GM18508 (cell line): Measurements from ENCODE around the gene LY86.
"Not testable (repeated sequence)": the region's sequence is repeated elsewhere in the genome, so short reads cannot be mapped to it uniquely, and the experiment has no call there.

Experiments
- ATAC-seq: cut with Tn5 transposase; IDR thresholded peaks from one replicate; pipeline ENCODE4 v1.9.1; 2021; ENCODE audit warnings: moderate number of reproducible peaks; ENCODE audit not compliant: insufficient read depth, unreplicated experiment

LY86 gene

DNA sequence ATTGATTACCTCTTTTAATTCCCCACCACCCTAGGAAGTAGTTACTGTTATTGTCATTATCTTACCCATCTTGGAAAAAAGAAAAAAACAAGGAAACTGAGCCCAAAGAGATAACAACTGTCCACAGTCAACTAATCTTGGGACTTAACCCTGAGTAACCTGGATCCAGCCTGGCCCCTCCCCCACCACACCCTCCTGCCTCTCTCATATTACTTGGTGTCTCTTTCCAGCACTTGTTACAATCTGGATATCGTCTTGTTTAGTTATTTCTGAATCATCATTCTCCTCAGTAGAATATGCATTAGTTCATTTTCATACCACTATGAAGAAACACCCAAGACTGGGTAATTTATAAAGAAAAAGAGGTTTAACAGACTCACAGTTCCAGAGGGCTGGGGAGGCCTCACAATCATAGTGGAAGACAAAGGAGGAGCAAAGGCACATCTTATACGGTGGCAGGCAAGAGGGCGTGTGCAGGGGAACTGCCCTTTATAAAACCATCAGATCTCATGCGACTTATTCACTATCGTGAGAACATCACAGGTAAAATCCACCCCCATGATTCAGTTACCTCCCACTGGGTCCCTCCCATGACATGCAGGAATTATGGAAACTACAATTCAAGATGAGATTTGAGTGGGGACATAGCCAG lies 60.3 kb downstream of the LY86 start:
- no peak for ATAC-seq

DNA sequence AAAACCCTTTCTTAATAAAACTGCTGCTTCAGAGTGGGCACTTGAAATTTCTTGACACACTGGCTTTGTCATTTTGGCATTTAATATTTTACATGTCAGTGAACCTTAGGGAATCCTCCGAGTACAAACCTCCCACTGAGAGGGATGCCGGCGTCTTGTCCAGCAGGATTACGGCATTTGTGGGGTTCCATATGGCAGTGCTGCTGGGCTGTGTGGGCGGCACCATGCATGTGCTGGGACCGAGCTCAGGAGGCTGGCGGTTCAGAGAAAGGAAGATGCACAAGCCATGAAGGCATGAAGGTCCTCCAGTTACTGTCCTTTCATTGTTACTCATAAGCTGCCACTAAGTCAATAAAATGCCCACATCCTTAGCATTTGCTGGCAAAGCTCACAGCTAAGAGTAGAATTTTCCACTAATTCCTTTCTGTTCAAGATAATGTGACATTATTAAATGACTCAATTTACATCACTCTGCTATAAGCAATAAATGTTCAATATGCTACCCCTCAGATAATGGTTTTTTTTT lies 61.4 kb downstream of the LY86 start:
- ATAC-seq: no peak

DNA sequence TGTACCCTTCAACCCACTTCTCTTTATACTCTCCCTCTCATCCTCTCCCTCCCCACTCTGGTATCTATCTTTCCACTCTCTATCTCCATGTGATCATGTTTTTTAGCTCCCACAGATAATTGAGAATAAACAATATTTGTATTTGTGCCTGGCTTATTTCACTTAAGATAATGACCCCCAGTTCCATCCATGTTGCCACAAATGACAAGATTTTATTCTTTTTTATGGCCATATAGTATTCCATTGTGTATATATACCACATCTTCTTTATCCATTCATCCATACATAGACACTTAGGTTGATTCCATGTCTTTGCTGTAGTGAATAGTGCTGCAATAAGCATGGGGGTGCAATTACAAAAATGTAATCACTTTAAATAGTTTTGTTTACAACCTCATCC lies 62.3 kb downstream of the LY86 start:
- no peak for ATAC-seq

DNA sequence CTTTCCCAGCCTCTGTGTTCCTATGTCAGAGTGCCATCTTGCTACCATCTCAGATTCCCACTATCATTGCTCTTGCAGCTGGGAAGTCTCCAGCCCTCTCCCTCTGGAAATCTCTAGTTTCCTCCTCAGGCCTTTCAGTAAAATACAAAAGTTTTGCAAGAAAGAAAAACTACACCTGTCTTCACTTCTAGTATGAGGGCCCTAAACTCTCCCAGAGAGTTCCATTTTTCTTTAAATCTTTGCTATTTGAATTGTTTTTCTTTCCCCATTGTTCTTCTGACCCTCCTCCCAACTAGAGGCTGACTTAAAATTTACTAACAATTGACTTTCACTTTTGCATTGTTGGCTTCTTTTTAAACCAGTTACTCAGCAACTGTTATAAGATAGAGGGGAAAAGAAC lies 62.8 kb downstream of the LY86 start:
- no peak for ATAC-seq

DNA sequence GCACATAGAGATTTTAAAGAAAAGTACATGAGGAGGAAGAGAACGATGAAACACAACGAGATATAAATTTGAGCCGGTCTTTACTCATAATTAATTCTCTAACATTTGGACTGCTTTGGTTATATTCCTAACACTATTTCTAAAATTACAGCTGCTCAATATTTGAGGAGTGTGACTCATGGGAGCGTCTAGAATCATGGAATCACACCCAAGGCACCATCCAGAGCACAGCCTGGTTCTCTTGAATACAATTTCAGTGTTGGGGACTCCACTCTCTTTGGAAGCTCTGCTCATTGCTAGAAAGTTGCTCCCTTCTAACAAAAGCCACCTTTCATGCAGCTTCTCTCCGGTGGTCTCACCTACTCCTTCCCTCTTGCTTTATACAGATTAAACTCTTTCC lies 64.4 kb downstream of the LY86 start:
- no peak for ATAC-seq

DNA sequence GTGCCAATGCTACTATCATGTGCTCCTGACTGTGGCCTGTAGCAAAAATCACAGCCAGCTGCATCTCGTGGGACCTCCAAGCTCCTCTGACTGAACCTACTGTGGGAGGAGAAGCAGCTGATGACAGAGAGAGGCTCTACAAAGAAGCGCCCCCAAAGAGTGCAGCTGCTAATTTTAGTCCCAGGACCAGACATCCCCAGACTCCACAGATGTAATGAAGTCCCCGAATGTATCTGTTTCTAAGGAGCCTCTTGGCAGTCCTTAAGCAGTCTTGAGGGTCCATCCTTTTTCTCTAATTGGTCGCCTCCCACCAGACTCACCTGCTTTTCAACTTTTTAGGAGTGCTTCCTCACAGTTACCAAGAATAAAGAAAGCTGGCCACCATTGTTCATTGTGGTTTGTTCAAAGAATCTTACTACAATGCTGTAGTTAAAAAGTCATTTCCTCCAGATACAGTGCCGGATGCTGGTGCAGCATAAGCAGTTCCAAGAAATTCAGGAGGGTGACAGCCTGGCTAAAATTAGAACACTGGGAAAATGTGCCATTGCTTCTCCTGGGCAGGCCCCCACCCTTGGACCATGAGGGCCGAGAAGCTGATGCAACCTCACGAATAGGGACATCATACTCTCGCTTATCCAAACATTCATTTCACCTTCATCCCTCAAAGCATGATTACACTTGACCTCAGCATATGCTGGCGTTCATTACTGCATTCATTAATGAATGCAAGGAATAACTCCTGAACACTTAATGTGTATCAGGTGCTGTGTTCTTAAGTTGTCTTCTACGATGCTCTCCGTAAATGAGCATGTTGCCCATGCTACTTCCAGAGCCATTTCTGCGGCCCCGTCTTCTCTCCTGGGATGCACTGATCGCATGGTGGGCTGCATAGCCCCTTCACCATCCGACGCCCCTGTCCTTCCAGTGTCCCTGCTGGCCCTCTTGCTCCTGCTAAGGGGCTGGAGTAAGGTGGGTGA lies 66.4 kb downstream of the LY86 start:
- no peak for ATAC-seq

DNA sequence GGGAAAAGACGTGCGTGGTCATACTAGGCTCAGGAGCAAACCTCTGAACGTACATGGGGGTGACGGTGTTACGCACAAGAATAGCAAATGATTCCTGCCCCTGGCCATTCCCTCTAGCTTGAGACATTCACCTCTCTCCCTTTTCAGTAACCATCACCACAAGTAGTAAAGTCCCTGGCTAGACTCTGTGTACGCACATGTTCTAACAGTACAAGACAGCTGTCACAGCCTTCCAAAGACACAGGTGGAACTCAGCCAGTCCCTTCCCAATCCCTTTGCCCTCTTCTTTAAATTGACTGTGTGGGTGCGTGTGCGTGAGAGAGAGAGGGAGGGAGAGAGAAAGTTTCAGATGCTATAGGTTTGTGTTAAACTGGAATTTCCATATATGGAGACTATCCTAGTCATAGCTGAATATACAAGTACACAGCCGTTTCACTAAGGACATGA lies 67.3 kb downstream of the LY86 start:
- ATAC-seq: no peak

DNA sequence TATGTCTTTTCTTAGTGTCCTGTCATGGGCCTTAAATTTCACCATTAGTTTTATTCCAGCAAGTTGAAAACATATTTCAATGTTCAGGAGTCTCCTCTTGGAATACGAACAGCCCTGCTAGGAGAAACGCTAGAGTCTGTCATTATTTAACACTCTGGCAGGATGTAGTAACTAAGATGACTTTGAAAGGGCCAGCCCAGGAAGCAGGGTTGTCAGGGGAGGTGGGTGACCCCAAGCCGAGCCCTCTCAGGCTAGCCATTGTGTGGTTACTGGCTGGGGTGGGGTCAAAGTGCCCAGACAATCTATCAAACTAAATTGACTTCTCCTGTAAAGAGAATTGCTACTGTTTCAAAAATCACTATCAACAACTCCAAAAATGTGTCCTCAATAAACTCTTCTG lies 67.8 kb downstream of the LY86 start:
- ATAC-seq: no peak

DNA sequence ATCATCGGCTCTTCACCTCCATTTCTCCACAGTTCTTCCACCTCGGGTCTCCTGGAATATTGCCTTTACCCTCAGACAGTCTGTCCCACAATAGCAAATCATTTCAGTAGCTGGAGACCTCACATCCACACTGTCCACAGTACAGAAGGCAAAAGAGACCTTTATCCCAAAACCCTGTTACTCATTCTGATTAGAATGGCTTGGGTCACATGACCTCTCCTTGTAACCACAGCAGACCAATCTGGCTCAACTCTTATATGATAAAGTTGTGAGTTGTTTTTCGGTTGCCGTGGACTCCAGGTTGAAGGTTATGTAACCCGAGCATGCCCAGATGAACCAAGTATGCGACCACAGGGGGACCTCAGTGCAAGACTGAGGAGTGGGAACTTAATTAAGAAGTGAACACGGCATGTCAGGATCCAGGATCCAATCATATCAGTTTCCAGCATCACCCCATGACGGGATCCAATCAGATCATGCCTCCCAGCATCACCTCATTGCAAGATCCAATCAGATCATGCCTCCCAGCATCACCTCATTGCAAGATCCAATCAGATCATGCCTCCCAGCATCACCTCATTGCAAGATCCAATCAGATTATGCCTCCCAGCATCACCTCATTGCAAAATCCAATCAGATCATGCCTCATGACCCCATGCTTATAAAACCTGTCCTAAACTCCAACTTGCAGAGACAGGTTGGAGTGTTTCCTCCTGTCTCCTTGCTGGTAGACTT lies 68.7 kb downstream of the LY86 start:
- ATAC-seq: no peak

DNA sequence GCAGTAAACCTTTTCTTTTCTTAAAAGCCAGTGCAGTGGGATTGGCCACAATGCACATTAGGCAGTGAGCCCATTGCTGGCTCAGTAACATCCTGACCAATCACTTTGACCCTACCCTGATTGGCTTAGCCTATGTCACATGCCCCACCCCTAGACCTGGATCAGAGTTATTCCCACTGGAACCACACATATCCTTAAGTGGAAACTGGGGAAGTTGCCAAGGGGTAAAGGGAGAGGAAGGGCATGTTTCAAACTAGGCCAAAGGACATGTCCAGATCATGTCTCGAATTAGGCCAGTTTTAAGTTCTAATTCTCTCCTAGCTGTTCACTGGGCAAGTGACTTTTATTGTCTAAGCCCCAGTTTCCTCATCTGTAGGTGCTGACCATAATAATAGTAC lies 69.3 kb downstream of the LY86 start:
- ATAC-seq: no peak

DNA sequence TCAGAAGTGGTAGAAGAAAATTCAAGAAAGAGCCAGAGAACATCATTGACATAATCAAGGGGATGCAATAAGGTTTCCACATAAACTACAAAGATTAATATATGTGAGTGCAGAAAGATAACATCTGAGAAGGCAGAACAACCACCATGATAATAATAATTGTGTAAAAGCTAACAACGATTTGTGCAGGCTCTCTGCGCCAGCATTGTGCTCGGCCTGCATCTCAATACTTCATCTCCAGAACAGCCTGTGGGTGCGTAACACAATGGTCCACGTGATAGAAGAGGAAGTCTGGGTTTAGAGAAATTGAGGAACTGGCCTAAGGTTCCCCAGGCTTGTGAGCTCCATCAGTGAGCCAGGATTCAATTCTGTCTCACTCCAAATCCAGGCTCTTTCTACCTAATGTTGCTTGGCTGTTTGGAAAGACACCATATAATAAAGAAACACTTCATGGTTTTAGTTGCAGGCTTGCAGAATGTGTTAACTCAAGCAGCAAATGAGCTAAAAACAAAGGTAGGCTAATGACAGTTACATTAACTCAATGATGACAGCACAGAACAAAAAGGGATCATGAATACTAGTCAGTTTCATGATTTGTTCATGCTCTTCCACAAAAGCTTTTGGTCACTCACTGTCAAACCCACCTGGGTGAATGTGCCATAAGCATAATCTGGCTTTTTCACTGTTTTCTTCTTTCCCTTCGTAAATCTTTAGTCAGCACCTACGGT lies 71.2 kb downstream of the LY86 start:
- ATAC-seq: no peak

DNA sequence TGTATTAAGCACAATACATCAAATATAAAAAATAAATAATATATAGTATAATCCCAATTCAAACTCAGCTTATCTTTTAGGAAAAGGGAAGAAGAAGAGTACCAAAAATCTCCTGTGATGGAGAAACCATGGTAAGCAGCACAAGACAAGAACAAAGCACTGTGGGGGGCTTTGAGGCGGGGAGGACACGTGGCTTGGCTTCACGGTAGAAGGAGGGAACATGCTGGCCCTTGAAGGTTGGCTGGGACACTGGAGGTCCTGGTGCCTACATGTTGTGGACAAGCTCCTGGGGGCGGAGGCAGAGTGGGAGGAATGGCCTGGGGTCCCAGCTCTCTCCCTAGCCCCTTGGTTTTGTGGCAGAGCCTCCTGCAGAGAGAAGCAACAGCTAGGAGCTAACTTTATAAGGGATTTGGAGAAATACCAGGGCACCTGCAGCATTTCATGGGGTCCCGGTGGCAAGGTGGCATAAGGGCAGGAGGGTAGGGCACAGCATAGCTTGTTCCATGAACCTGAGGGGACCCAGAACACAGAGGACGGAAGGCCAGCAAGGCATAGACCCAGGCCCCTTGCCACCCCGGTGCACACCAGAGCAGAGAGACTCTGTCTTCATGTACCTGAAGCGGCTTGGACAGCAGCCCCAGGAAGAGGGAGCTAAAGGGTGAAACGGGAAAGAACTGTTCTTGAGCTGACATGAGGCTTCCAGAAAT lies 72.0 kb downstream of the LY86 start:
- no peak for ATAC-seq

DNA sequence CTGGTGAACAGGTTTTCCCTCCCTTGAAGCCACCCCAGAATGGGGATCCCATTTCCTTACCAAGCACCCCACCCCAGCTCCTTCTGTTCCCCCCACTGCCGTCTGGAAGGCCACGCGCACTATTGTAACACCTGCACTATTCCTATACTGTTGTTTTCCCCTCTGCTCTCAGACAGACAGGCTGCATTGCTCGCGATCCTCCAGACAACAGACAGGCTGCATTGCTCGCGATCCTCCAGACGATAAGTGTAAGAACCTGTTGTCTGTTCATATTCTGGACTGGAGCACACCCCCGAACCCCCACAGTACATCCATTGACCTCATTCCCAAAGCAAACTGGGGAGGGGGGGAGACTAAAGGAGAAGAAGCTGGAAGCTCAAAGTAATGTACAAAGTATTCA lies 72.7 kb downstream of the LY86 start:
- ATAC-seq: no peak

DNA sequence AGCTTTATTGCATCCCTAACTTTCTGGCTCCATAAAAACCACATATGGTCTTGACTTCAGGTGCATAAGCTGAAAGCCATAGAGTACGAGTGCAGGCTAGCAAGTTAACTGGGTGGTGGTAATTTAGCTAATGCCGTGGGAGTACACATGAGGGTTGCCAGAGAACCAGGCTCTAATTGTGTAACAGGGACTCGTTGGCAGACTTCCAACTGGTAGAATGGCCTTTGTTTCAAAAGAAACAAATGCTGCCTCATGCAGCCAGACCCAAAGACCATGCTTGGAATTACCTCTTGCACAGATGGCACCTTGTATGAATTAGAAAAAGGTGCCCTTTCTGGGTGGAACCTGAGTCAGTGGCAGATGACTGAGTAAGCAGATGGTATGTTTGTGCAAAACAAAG lies 73.2 kb downstream of the LY86 start:
- ATAC-seq: no peak

DNA sequence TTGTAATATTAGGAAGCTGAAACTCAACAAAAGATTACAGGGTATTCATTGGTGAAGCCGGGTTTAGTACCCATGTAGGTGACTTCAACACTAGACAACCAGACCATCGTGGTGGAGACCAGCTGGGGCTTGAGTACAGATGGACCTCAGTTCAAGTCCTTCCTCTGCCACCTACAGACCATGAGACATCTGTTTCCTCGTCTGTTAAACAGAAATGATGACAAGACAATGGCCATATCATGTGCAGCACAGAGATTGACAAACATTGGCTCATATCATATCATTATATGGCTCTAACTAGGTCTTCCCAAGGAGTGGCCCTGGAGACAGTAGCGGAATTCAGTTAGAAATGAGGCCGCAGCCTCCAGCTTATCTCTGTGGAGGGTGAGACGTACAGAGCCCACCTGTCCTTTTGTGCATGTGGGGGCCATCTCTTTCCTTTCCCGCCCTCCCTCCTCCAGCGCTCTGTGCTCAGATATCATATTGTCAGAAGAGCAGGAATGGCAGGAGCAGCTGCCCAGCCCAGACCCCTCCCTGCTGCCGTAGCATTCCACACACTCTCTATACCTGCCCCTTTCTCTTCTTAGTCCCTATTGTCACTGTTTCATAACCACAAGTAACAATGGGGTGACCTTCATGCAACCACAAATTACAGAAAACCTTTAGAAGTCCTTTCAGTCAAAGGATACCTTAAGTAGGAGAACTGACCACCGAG lies 75.1 kb downstream of the LY86 start:
- ATAC-seq: no peak

DNA sequence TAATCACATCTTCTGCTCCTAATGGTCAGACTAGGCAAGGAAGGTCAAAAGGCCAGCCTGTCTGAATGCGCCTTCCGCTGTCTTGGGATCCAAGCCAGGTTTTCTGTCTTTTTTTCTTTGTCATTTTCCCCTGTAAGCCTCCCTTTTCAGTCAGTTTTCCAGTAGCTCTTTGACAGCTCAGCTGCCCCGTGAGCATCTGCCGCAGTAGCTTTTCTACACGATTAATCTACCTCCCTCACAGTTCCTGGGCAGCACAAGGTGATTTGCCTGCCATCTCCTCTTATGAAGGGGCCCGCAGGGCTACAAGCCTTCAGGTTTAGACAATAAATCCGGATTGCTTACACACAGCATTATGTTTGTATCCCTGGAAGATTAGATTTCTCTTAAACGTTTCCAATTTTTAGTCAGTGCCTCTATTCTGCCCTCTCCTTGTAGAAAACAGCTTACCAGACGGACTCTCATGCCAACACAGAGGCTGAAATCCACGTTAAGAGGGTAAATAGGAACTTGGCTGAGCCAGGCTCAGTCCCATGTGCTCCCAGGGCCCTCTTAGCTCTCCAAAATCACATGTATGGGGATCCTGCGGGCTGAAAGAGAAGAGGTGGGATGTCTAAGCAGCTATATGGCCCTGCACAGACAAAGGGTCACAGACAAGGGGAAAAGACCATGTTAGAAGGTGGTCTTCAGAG lies 77.2 kb downstream of the LY86 start:
- no peak for ATAC-seq

DNA sequence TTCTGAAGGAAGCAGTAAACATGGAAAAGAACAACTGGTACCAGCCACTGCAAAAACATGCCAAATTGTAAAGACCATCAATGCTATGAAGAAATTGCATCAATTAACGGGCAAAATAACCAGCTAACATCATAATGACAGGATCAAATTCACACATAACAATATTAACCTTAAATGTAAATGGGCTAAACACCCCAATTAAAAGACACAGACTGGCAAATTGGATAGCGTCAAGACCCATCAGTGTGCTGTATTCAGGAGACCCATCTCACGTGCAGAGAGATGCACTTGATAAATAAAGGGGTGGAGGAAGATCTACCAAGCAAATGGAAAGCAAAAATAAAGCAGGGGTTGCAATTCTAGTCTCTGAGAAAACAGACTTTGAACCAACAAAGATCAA lies 81.6 kb downstream of the LY86 start:
- ATAC-seq: not testable (repeated sequence)

DNA sequence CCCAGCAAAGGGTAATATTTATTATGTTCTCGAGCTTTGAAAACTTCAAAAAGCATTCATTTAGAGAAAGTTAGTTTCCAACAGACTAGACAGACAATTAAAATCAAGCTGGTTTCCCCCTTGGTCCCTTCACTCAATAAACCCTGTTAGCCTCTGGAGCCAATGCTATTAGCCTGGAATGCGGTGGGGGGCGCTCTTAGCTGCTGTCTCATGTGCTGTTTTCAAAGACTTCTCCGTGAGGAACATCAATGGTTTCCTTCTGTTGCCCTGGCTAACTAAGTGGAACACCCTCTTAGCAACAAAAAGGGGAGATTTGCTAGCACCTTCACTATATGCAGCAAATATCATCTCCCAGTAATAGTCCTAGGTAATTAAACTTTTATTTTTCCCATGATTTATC lies 86.4 kb downstream of the LY86 start:
- ATAC-seq: no peak
